GM12878 (cell line): ENCODE data around the gene MDC1. TPM values are rescaled to one million over a fixed set of nuclear protein-coding genes. Genes with fewer than 3 reads are reported as not detected.
A peak's percentile ranks its signal among the peaks of the same experiment; 100 is the strongest.

Experiments used
- BRCA1 ChIP-seq: IDR thresholded peaks from 2 replicates; pipeline ENCODE4 v1.6.1; 2011; ENCODE audit warnings: low read depth, low read length, improper control_type of control experiment
- CREB1 ChIP-seq: IDR thresholded peaks from 2 replicates; pipeline ENCODE4 v1.6.1; 2012; ENCODE audit warnings: low read depth, mild to moderate bottlenecking, inconsistent platforms
- CREM ChIP-seq: IDR thresholded peaks from 2 replicates; pipeline ENCODE4 v1.6.1; 2014; ENCODE audit warnings: antibody characterized with exemption, low read depth
- E2F8 ChIP-seq: fragments of 450-650 bp; IDR thresholded peaks from 2 replicates; pipeline ENCODE4 v1.6.1; 2018; ENCODE audit warnings: mild to moderate bottlenecking, low read depth, moderate library complexity; ENCODE audit not compliant: partially characterized antibody
- EED ChIP-seq: sonication (generic); IDR thresholded peaks from 2 replicates; pipeline ENCODE4 v1.6.1; 2016; ENCODE audit warnings: antibody characterized with exemption, low read depth
- MEF2B ChIP-seq: fragments of 450-650 bp; IDR thresholded peaks from 2 replicates; pipeline ENCODE4 v1.6.1; 2018; ENCODE audit warnings: mild to moderate bottlenecking, moderate library complexity; ENCODE audit not compliant: partially characterized antibody, poor library complexity, severe bottlenecking
- NFIC ChIP-seq: IDR thresholded peaks from 2 replicates; pipeline ENCODE4 v1.6.1; 2012; ENCODE audit warnings: low read depth, mild to moderate bottlenecking, inconsistent platforms, low read length, moderate library complexity
- PAX8 ChIP-seq: fragments of 450-650 bp; IDR thresholded peaks from 2 replicates; pipeline ENCODE4 v1.6.1; 2017; ENCODE audit warnings: mild to moderate bottlenecking, moderate library complexity
- POLR2AphosphoS2 ChIP-seq: IDR thresholded peaks from 2 replicates; pipeline ENCODE4 v1.6.1; 2011; ENCODE audit warnings: low read depth, mild to moderate bottlenecking, low read length, improper control_type of control experiment, moderate library complexity
- POLR2AphosphoS5 ChIP-seq: IDR thresholded peaks from 2 replicates; pipeline ENCODE4 v1.6.1; 2011; ENCODE audit warnings: mild to moderate bottlenecking, low read length, inconsistent platforms
- RAD21 ChIP-seq: IDR thresholded peaks from 2 replicates; pipeline ENCODE4 v1.6.1; 2011; ENCODE audit warnings: mild to moderate bottlenecking, low read depth, low read length, moderate library complexity; ENCODE audit not compliant: insufficient read depth
- RELB ChIP-seq: fragments of 450-650 bp; IDR thresholded peaks from 2 replicates; pipeline ENCODE4 v1.6.1; 2017; ENCODE audit warnings: low read depth, mild to moderate bottlenecking, moderate library complexity
- REST ChIP-seq: IDR thresholded peaks from 2 replicates; pipeline ENCODE4 v1.6.1; 2012; ENCODE audit warnings: mild to moderate bottlenecking, low read depth, low read length
- SMAD5 ChIP-seq: IDR thresholded peaks from 2 replicates; pipeline ENCODE4 v1.6.1; 2016; ENCODE audit warnings: antibody characterized with exemption, low read depth
- SUZ12 ChIP-seq: fragments of 200-600 bp; sonication (generic); IDR thresholded peaks from one replicate; pipeline ENCODE4 v1.6.1; 2018; ENCODE audit warnings: antibody characterized with exemption, mild to moderate bottlenecking; ENCODE audit not compliant: unreplicated experiment
- TCF7 ChIP-seq: IDR thresholded peaks from 2 replicates; pipeline ENCODE4 v1.6.1; 2014; ENCODE audit warnings: antibody characterized with exemption, borderline replicate concordance
- ZSCAN29 ChIP-seq: fragments of 450-650 bp; IDR thresholded peaks from 2 replicates; pipeline ENCODE4 v1.6.1; 2017; ENCODE audit warnings: mild to moderate bottlenecking, moderate library complexity
- polyA plus RNA-seq, 11 experiments: library from polyadenylated mRNA; depleted of rRNA in 4 of 11; unstranded in 6 of 11; stranded (reverse) in 5 of 11; fragments of >200 nt; fragmentation: Nextera tagmentation in 4 of 11; fragmentation: Illumina TruSeq in 1 of 11; extraction: Ambion mirVana in 4 of 11; extraction: Trizol in 1 of 11; gene quantifications; 1 replicate in 1 of 11; 2 replicates in 10 of 11; pipeline versions ENCODE4 v1.2.1 to v1.2.3, GENCODE V29; 2011 to 2016; ENCODE audit warnings: inconsistent platforms in 2 of 11, missing spikeins in 2 of 11, low read depth in 1 of 11
- total RNA-seq, 4 experiments: library from RNA; depleted of rRNA in 3 of 4; stranded (reverse); fragments of >200 nt in 3 of 4; fragmentation: Illumina TruSeq in 1 of 4; extraction: Trizol in 1 of 4; gene quantifications; 2 replicates each; pipeline versions ENCODE4 v1.2.1 to v1.2.3, GENCODE V29; 2013 to 2021
- TF ChIP-seq, protein P1 (sequence below): IDR thresholded peaks from 2 replicates; pipeline ENCODE4 v1.6.1; 2011; ENCODE audit warnings: low read depth, mild to moderate bottlenecking, low read length, moderate library complexity, borderline replicate concordance; ENCODE audit errors: extremely low read depth
- TF ChIP-seq, protein P2 (sequence below): IDR thresholded peaks from 2 replicates; pipeline ENCODE4 v1.6.1; 2011; ENCODE audit warnings: mild to moderate bottlenecking, low read depth, low read length, moderate library complexity; ENCODE audit not compliant: insufficient replicate concordance

The MDC1 gene
- total and polyA plus RNA-seq, 10 of the 15 experiments (the other 5 are each of a cell fraction or from before 2014, with no cell fraction given) = 5.1 to 62.5 (median 22.4) TPM

DNA sequence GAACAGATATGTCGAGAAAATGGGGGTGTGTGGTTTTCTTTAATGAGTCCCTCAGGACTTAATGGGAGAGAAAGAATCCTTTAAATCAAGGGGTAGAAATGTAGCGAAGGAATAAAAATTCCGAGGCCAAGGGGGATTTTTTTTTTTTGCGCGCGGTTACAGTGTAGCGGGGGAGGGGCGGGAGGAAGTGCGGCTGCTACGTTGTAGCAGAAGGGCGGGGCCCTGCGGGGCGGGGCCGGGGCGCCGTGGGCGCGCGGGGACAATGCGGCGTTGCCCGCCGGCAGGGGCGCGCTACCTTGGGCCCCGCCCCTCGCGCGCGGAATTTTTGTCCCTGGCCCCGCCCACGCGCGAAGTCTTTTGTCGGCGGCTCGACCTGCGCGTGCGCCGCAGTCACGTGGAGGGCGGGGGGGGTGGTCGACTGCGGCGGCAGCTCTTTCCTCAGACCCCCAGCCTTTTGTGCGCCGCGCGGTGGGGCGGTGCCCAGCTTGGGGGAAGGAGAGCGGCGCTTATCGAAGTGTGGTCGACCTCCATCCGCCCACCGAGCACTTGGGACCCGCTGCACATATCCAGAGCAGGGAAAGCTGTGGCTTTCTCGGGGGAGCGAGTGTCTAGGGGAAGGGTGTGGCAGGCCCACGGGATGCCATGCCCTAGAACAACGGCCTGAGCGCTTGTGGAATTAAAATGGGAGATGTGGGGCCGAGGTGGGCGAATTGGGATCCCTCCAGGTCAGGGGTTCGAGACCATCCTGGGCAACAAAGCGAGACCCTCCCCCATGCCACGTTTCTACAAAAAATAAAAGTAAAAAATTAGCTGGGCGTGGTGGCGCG, 4.3 kb upstream of the MDC1 start (continued):
- TF ChIP-seq ZSCAN29 (no peak), RAD21 (no peak), POLR2AphosphoS2 (peak; percentile 58; the same call in 1 of the 2 replicates), REST (no peak), E2F8 (peak; percentile 68), NFIC (no peak), CREM (peak; percentile 63), POLR2AphosphoS5 (peak; percentile 66), CREB1 (no peak), SMAD5 (peak; percentile 22; the same call in 1 of the 2 replicates), SUZ12 (no peak), MEF2B (no peak), EED (no peak), TCF7 (no peak), RELB (no peak), BRCA1 (no peak), PAX8 (no peak)
- TF ChIP-seq, protein P1, sequence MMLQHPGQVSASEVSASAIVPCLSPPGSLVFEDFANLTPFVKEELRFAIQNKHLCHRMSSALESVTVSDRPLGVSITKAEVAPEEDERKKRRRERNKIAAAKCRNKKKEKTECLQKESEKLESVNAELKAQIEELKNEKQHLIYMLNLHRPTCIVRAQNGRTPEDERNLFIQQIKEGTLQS = peak; percentile 96
- TF ChIP-seq, protein P2, sequence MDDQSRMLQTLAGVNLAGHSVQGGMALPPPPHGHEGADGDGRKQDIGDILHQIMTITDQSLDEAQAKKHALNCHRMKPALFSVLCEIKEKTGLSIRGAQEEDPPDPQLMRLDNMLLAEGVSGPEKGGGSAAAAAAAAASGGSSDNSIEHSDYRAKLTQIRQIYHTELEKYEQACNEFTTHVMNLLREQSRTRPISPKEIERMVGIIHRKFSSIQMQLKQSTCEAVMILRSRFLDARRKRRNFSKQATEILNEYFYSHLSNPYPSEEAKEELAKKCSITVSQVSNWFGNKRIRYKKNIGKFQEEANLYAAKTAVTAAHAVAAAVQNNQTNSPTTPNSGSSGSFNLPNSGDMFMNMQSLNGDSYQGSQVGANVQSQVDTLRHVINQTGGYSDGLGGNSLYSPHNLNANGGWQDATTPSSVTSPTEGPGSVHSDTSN = peak; percentile 1
